Measurements from ENCODE around the gene TGFB1.

GRCh38 chr19:41322451-41322850 lies 31.3 kb downstream of the TGFB1 start:
- TF ChIP-seq EZH2 (IDR thresholded peaks at IDR 0.05; ENCODE audit: borderline replicate concordance, insufficient read depth, low read length, poor library complexity, severe bottlenecking) (no peak), CTCF (IDR thresholded peaks at IDR 0.05; ENCODE audit: poor library complexity, severe bottlenecking) (no peak), EP300 (conservative IDR thresholded peaks at IDR 0.05; ENCODE audit: poor library complexity, severe bottlenecking) (no peak), POLR2AphosphoS5 (IDR thresholded peaks at IDR 0.05) (no peak), TAF1 (IDR thresholded peaks at IDR 0.05; ENCODE audit: low read depth) (no peak), SMC3 (conservative IDR thresholded peaks at IDR 0.05; ENCODE audit: poor library complexity) (no peak), REST (IDR thresholded peaks at IDR 0.05; ENCODE audit: borderline replicate concordance) (no peak)

Measured in neural cell (in vitro differentiated cells).